ENCODE measurements around the gene OR6M1. TPM values are rescaled to one million over a fixed set of nuclear protein-coding genes. Genes with fewer than 3 reads are reported as not detected.

OR6M1 gene
- total and polyA plus RNA-seq, 8 donors = not detected

DNA sequence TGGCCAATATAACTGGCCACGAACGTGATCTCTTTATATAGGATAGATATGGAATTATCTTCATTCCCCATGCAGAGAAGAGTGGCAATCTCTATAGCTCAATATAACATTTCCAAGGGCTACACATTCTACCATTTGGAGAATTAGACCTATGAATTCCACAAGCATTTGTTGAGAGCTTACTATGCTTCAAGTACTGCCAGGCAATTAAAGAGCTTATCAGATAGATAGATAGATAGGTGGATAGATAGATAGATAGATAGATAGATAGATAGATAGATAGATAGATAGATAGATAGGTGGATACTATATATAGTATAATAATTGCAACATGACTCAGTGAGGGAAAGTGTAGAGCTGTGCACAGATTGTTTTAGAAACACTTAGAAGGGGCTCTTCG lies 50.3 kb downstream of the OR6M1 start:
- H3K36me3 ChIP-seq = no peaks in the 10 kb centered on the region
- no peaks in the 10 kb centered on the region for H3K9me3 ChIP-seq
- H3K4me3 ChIP-seq = no peak overlapping the region
- H3K4me1 ChIP-seq = no peaks in the 10 kb centered on the region
- intact Hi-C loops (cut with DNase I; ENCODE audit: low total_unique reads) = no loop called here
- WGBS, 5 donors = 87 to 93% (median 90%) methylated on average over 3 of the region's 3 CpGs
- peaks cover 0 to 16% (median 0%) of the 10 kb centered on the region in 3 donors for H3K27me3 ChIP-seq
- no peak for TF ChIP-seq POLR2AphosphoS5 (IDR thresholded peaks at IDR 0.05)
- TF ChIP-seq EP300 (IDR thresholded peaks at IDR 0.05) = no peak
- no peak for TF ChIP-seq POLR2A (IDR thresholded peaks at IDR 0.05)
- TF ChIP-seq, protein P1, sequence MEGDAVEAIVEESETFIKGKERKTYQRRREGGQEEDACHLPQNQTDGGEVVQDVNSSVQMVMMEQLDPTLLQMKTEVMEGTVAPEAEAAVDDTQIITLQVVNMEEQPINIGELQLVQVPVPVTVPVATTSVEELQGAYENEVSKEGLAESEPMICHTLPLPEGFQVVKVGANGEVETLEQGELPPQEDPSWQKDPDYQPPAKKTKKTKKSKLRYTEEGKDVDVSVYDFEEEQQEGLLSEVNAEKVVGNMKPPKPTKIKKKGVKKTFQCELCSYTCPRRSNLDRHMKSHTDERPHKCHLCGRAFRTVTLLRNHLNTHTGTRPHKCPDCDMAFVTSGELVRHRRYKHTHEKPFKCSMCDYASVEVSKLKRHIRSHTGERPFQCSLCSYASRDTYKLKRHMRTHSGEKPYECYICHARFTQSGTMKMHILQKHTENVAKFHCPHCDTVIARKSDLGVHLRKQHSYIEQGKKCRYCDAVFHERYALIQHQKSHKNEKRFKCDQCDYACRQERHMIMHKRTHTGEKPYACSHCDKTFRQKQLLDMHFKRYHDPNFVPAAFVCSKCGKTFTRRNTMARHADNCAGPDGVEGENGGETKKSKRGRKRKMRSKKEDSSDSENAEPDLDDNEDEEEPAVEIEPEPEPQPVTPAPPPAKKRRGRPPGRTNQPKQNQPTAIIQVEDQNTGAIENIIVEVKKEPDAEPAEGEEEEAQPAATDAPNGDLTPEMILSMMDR (IDR thresholded peaks at IDR 0.05) = no peak
- no peak for DNase-seq
- H3K27ac ChIP-seq = no peak overlapping the region

Small RNAs within 50 kb of the gene (small RNA-seq; reads per million reads assigned to genes)
- 0 reads per million in 4 donors for gene RNU1-21P

Other genes with a start within 250 kb of the OR6M1 start
- 1 to 10 TPM in 2 of 5 donors, not detected in 3; 1.4 to 2.2 TPM for gene SCN3B, start 151.7 kb downstream of the OR6M1 start, total RNA-seq
- under 1 TPM; 0.15 to 0.38 (median 0.19) TPM for gene SCN3B, start 151.7 kb downstream of the OR6M1 start, polyA plus RNA-seq
- 10 to 100 TPM in 2 of 5 donors, 1 to 10 TPM in 3; 1.7 to 17.4 (median 7.5) TPM for gene ZNF202, start 64.7 kb downstream of the OR6M1 start, total RNA-seq
- gene ZNF202, start 64.7 kb downstream of the OR6M1 start, polyA plus RNA-seq = 1 to 10 TPM; 3.2 to 5.4 (median 3.8) TPM
- not detected for gene OR6X1, start 51.8 kb downstream of the OR6M1 start, total RNA-seq
- gene OR6X1, start 51.8 kb downstream of the OR6M1 start, polyA plus RNA-seq = not detected
- gene TMEM225, start 79.3 kb upstream of the OR6M1 start, total RNA-seq = not detected
- gene TMEM225, start 79.3 kb upstream of the OR6M1 start, polyA plus RNA-seq = not detected
- gene OR8D4, start 95.8 kb upstream of the OR6M1 start, total RNA-seq = 1 to 10 TPM in 2 of 5 donors, not detected in 3; 1.4 to 1.5 TPM
- gene OR8D4, start 95.8 kb upstream of the OR6M1 start, polyA plus RNA-seq = not detected
- gene OR4D5, start 133.3 kb upstream of the OR6M1 start, total RNA-seq = 1 to 10 TPM in 1 of 5 donors, not detected in 4; 4.4 TPM
- gene OR4D5, start 133.3 kb upstream of the OR6M1 start, polyA plus RNA-seq = not detected
- gene OR6T1, start 137.5 kb upstream of the OR6M1 start, total RNA-seq = not detected
- gene OR6T1, start 137.5 kb upstream of the OR6M1 start, polyA plus RNA-seq = not detected
- not detected for gene OR10S1, start 171.4 kb upstream of the OR6M1 start, total RNA-seq
- not detected for gene OR10S1, start 171.4 kb upstream of the OR6M1 start, polyA plus RNA-seq
- not detected for gene OR10G6, start 188.8 kb upstream of the OR6M1 start, total RNA-seq
- gene OR10G6, start 188.8 kb upstream of the OR6M1 start, polyA plus RNA-seq = not detected
- 1 to 10 TPM in 1 of 5 donors, under 1 TPM in 1, not detected in 3; 0.73 to 1.2 TPM for gene OR10G4, start 206.6 kb upstream of the OR6M1 start, total RNA-seq
- gene OR10G4, start 206.6 kb upstream of the OR6M1 start, polyA plus RNA-seq = not detected
- under 1 TPM in 1 of 5 donors, not detected in 4; 0.73 TPM for gene OR10G9, start 216.7 kb upstream of the OR6M1 start, total RNA-seq
- gene OR10G9, start 216.7 kb upstream of the OR6M1 start, polyA plus RNA-seq = not detected
- not detected for gene OR10G8, start 220.4 kb upstream of the OR6M1 start, total RNA-seq
- not detected for gene OR10G8, start 220.4 kb upstream of the OR6M1 start, polyA plus RNA-seq
- gene OR10G7, start 235.0 kb upstream of the OR6M1 start, total RNA-seq = not detected
- not detected for gene OR10G7, start 235.0 kb upstream of the OR6M1 start, polyA plus RNA-seq